Prostate gland (tissue), 2 donors: ENCODE results near the gene CCAR1. TPM values are rescaled to one million over a fixed set of nuclear protein-coding genes. Genes with fewer than 3 reads are reported as not detected.
"Not testable (repeated sequence)": the region's sequence is repeated elsewhere in the genome, so short reads cannot be mapped to it uniquely, and the experiment has no call there.

Experiments used
- DNase-seq: peaks from one replicate; pipeline ENCODE4 v3.0.0-alpha.2; 2019; ENCODE audit warnings: low spot score
- H3K27ac ChIP-seq, 2 donors: fragments of 200-600 bp; sonication (generic); 2 replicates each; pipeline ENCODE4 v1.5.1; 2017 to 2019
- H3K27me3 ChIP-seq: fragments of 200-600 bp; sonication (generic); replicated peaks from 2 replicates; pipeline ENCODE4 v1.5.1; 2019; ENCODE audit not compliant: insufficient read depth
- H3K36me3 ChIP-seq, 2 donors: fragments of 200-600 bp; sonication (generic); 1 replicate in 1 of 2; 2 replicates in 1 of 2; pipeline versions ENCODE4 v1.5.1 to v1.8.1; 2017 to 2019
- H3K4me1 ChIP-seq: fragments of 200-600 bp; sonication (generic); replicated peaks from 2 replicates; pipeline ENCODE4 v1.5.1; 2019
- H3K4me3 ChIP-seq, 2 donors: fragments of 200-600 bp; sonication (generic); 2 replicates each; pipeline ENCODE4 v1.5.1; 2017 to 2019
- H3K9me3 ChIP-seq: fragments of 200-600 bp; sonication (generic); 2 replicates; pipeline ENCODE4 v1.5.1; 2017
- CTCF ChIP-seq, 4 experiments: fragments of 200-600 bp in 2 of 4; fragments of 450-650 bp in 2 of 4; sonication (generic) in 2 of 4; IDR thresholded peaks; 1 replicate in 3 of 4; 2 replicates in 1 of 4; pipeline ENCODE4 v1.5.1; 2016 to 2019; ENCODE audit warnings: antibody characterized with exemption in 4 of 4, mild to moderate bottlenecking in 2 of 4, moderate library complexity in 2 of 4
- POLR2A ChIP-seq: fragments of 450-650 bp; IDR thresholded peaks from one replicate; pipeline ENCODE4 v1.6.1; 2016; ENCODE audit warnings: antibody characterized with exemption, mild to moderate bottlenecking
- POLR2AphosphoS5 ChIP-seq: sonication (generic); formaldehyde crosslinking; IDR thresholded peaks from one replicate; pipeline ENCODE4 v1.6.1; 2017; ENCODE audit warnings: antibody characterized with exemption
- WGBS: methylation state at CpG from one replicate; pipeline ENCODE4 v1.1.5; 2018; 5-methylcytosine and 5-hydroxymethylcytosine counted together
- intact Hi-C: fragments of 100-400 bp; cut with DNase I; formaldehyde crosslinking; loops from one replicate; pipeline ENCODE4 v1.14.2; 2022
- total RNA-seq, 2 donors: library from RNA; depleted of rRNA; stranded (reverse); fragments of >200 nt; gene quantifications; one replicate each; pipeline ENCODE4 v1.1.0, GENCODE V29; 2016

Gene CCAR1
- total RNA-seq, 2 donors from 2014 or later = 38.1 to 73.8 TPM

- TF ChIP-seq POLR2AphosphoS5 (no peak), CTCF (IDR thresholded peaks at IDR 0.05) (no peak), POLR2A (no peak)
- no peaks in the 10 kb centered on the region for H3K36me3 ChIP-seq
- no peak overlapping the region for H3K4me3 ChIP-seq
- no peaks in the 10 kb centered on the region for H3K9me3 ChIP-seq
- intact Hi-C loops = no loop called here
- H3K27ac ChIP-seq = no peak overlapping the region
- H3K4me1 ChIP-seq = no peaks in the 10 kb centered on the region
- H3K27me3 ChIP-seq = no peaks in the 10 kb centered on the region
- no peak for DNase-seq
- WGBS = 97% methylated on average over 1 of the region's 1 CpG
Measured at GRCh38 chr10:68804692-68805091, 83.7 kb downstream of the CCAR1 start.

- H3K4me1 ChIP-seq, H3K4me3 ChIP-seq, intact Hi-C loops, DNase-seq, H3K27ac ChIP-seq, H3K27me3 ChIP-seq, H3K36me3 ChIP-seq, H3K9me3 ChIP-seq: not testable (repeated sequence)
- 97% methylated on average over 9 of the region's 9 CpGs for WGBS
Measured at GRCh38 chr10:68810830-68811229, 89.8 kb downstream of the CCAR1 start.

GRCh38 chr10:68811314-68812009 is 90.4 kb downstream of the CCAR1 start:
- Histone ChIP-seq H3K36me3 (no peaks in the 10 kb centered on the region), H3K27ac (no peak overlapping the region), H3K4me1 (no peaks in the 10 kb centered on the region), H3K27me3 (no peaks in the 10 kb centered on the region), H3K4me3 (no peak overlapping the region), H3K9me3 (no peaks in the 10 kb centered on the region)
- TF ChIP-seq CTCF (IDR thresholded peaks at IDR 0.05) (no peak), POLR2AphosphoS5 (no peak), POLR2A (no peak)
- DNase-seq = no peak
- intact Hi-C loops = no loop called here
- 88% methylated on average over 7 of the region's 7 CpGs for WGBS

GRCh38 chr10:68812420-68812819 is 91.4 kb downstream of the CCAR1 start:
- H3K4me1 ChIP-seq = no peaks in the 10 kb centered on the region
- DNase-seq = no peak
- no peaks in the 10 kb centered on the region for H3K36me3 ChIP-seq
- no peak overlapping the region for H3K27ac ChIP-seq
- intact Hi-C loops = no loop called here
- H3K9me3 ChIP-seq = no peaks in the 10 kb centered on the region
- TF ChIP-seq CTCF (IDR thresholded peaks at IDR 0.05) = no peak
- TF ChIP-seq POLR2A = no peak
- no peak for TF ChIP-seq POLR2AphosphoS5
- H3K27me3 ChIP-seq = no peaks in the 10 kb centered on the region
- no peak overlapping the region for H3K4me3 ChIP-seq
- 98% methylated on average over 4 of the region's 4 CpGs for WGBS

GRCh38 chr10:68813559-68813958 is 92.5 kb downstream of the CCAR1 start:
- TF ChIP-seq POLR2AphosphoS5 = no peak
- no peak for TF ChIP-seq POLR2A
- no peak for TF ChIP-seq CTCF (IDR thresholded peaks at IDR 0.05)
- intact Hi-C loops = no loop called here
- H3K27ac ChIP-seq = no peak overlapping the region
- no peaks in the 10 kb centered on the region for H3K27me3 ChIP-seq
- H3K4me3 ChIP-seq = no peak overlapping the region
- H3K36me3 ChIP-seq = no peaks in the 10 kb centered on the region
- no peaks in the 10 kb centered on the region for H3K9me3 ChIP-seq
- no peaks in the 10 kb centered on the region for H3K4me1 ChIP-seq
- DNase-seq = no peak
